GM18505 (cell line): ENCODE results near the gene GNB1.

Experiments used
- ATAC-seq: cut with Tn5 transposase; IDR thresholded peaks from one replicate; pipeline ENCODE4 v1.9.1; 2021; ENCODE audit not compliant: unreplicated experiment
- POLR2A ChIP-seq: IDR thresholded peaks from 4 replicates; pipeline ENCODE4 v1.6.1; 2011; ENCODE audit warnings: borderline replicate concordance; ENCODE audit not compliant: insufficient read depth, insufficient read length; ENCODE audit errors: extremely low read depth

The GNB1 gene

DNA sequence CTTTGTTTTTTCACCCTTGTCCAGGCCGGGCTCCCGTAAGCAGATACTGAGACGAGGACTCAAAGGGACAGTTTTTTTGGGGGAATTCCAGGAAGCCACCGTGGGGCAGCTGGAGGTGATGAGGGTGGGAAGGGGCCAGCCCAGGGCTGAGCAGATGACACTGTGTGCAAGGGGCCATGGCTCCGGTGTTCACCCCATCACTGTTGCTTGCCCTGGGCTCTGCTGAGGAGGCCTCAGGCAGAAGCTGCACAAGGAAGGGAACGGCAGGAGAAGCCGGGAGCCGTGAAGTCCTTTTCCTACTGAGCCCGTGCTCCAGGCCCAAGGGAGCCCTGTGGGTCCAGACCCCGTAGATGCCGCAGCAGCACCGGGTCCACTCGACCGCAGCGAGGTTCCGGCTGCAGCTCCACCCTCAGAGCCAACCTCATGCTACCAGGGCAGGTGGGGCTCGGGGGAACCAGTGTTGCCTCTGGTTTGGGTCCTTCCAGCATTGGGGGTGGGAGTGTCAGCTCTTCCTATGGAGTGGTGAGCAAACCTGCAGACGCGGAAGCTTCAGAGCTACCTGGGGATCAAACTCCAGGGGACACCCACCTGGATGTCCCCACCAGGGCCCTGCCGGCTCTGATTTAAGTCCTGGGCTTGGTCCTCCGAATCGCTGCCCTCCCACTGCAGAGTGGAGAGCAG, 19.9 kb upstream of the GNB1 start:
- no peak for ATAC-seq
- no peak for TF ChIP-seq POLR2A

DNA sequence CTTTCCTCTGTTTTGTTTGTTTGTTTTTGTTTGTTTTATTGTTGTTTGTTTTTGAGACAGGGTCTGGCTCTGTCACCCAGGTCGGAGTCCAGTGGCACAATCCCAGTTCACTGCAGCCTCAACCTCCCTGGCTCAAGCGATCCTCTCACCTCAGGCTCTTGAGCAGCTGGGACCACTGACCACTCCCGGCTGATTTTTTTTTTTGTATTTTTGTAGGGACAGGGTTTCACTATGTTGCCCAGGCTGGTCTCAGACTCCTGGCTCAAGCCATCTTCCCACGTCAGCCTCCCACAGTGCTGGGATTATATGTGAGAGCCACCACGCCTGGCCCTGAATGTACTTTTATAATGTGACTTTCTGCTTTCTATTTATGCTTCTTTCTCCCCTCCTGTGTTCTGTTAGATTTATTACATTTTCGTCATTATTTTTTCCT, 19.2 kb upstream of the GNB1 start:
- ATAC-seq: no peak
- TF ChIP-seq POLR2A: no peak

DNA sequence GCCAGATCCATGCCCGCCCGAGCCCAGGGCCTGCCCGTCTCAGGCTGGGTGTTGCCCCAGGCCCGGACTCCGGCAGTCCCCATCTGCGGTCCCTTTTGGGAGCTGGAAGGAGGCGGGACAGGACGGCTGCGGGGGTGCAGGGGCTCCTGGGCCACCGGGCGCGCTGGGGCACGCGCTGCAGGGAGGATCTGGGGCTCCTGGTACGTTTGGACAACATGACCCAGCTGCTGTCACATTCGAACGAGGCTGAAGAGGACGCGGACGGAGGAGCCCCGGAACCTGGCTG, 17.6 kb upstream of the GNB1 start:
- peak; percentile 23 for ATAC-seq

DNA sequence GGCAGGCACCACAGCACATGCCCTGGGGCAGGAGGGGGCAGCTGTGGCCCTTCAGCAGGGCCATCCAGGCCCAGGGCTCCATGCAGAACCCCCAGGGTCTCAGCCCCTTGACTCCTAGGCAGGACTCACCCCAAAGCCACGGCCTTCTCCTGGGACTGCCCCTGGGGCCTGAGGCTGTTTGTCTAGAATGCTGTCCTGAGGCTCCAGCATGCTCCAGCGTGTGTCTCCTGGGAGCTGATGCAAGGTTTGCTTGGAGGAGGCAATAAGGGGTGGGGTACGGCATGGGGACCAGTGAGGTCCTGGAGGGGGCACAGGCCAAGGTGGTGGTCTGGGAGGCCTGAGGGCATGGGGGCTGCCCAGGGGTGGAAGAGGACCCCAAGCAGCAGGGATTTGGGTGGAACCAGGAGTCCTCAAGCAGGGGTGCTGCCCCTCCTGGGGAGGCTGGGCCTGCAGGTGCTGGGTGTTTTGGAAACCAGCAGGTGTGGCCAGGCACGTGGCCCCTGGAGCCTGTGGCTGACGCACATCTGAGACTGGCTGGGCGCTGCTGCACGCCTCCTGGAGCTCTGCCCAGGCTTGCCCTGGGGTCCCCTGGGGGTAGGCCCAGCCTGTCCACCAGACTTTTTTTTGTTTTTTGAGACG, 16.3 kb upstream of the GNB1 start:
- ATAC-seq: no peak
- TF ChIP-seq POLR2A: no peak

More for the DNA sequence above, 17.6 kb upstream of the GNB1 start:
- no peak for TF ChIP-seq POLR2A

DNA sequence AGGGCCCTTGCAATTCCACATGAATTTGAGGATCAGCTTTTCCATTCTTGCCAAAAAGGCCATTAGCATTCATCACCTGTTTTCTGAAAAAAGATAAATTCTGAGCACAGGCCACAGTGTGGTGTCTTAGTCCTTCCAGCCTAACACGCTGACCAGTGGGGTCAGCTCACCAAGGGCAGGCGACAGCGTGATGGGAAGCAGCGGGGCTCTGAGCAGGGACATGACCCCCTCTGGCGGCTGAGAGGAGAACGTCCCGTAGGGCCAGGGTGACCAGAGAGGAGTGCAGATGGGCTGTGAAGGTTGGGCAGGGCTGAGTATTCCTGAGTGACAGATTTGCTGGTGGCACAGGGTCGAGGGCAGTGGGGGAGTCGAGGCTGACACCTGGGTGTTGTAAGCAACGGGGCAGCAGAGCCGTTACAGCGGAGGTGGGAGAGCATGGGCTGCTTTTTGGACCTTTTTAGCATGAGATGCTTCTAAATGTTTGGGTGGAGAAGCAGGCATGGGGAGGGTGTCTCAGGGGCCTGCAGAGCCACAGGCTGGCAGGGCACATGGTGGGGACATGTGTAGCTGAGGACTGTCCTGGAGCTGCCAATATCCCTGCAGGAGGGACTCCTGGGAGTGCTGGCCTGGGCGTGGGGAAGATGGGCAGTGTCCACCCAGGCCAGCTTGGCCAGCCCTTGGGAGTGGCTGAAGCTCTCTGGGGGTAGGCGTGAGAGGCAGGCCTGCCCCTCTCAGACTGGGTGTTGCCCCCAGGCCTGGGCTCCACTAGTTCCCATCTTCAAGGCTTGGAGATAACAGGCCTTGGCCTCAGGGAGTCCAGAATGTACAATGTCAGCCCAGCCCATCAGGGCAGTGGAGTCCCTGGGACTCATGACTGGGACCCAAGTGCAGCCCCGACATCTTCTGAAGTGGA, 15.6 kb upstream of the GNB1 start:
- no peak for TF ChIP-seq POLR2A
- ATAC-seq: no peak

DNA sequence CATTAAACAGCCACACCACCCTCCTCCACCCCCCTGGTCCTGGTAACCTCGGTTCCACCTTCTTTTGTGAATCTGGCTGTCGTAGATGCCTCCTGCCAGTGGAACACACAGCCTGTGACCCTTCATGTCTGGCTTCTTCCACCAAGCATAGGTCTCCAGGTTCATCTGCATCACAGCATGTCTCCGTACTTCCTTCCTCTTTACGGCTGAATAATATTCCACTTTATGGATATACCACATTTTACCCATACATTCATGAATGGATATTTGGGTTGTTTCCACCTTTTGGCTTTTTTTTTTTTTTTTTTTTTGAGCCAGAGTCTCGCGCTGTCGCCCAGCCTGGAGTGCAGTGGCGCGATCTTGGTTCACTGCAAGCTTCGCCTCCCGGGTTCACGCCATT, 12.3 kb upstream of the GNB1 start:
- ATAC-seq: no peak
- no peak for TF ChIP-seq POLR2A

DNA sequence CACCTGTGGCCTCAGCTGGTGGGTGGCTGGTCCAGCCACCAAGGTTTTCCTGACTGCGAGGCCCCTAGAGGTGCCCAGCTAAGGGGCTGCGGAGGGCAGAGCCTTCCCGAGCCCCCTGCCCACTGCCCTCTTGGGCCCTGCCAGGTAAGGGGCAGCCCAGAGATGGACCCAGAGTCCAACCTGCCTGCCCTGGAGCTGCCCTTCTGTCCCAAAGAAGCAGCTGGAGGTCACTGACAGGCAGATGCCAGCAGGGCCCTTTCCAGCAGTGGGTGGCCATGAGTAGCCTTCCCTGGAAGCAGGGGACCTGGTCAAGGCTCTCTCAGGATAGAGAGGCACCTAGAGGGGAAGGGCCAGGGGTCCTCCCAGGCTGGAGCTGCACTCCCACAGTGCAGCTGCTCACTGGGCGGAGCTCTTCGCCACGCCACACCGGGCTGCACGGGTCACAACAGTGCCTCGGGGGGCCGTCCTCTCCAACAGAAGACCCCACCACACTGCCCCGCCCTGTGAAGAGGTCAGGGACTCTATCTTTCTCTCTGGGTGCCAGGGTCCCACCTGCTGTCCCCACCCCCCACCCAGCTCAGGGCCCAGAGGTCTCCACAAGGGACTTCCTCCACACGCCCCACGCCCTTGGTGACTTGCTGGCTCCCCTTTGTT, 10.9 kb upstream of the GNB1 start:
- no peak for TF ChIP-seq POLR2A
- ATAC-seq: no peak

DNA sequence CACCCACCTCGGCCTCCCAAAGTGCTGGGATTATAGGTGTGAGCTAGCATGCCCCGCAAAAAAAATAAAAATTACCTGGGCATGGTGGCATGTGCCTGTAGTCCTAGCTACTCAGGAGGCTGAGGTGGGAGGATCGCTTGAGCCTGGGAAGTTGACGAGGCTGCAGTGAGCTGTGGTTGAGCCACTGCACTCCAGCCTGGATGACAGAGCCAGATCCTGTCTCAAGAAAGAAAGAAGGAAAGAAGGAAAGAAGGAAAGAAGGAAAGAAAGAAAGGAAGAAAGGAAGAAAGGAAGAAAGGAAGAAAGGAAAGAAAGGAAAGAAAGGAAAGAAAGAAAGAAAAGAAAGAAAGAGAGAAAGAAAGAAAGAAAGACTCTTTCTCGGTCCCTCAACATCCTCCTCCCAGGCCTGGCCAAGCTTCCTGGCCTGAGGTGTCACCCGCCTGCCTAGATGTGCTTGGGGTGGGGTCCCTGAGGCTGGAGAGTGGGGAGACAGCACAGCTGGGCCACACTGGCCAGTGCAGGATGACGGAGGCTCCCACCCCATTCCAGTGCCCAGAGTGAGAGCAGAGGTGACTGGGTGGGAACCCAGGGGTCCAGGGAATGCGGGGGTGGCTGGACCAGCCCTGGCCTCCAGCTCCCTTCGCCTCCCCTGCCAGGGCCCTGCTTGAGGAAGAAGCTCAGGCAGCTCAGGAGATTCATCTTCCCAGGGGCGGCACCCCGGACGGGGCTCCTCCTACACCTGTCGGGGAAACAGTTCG, 10.2 kb upstream of the GNB1 start:
- TF ChIP-seq POLR2A: no peak
- no peak for ATAC-seq

DNA sequence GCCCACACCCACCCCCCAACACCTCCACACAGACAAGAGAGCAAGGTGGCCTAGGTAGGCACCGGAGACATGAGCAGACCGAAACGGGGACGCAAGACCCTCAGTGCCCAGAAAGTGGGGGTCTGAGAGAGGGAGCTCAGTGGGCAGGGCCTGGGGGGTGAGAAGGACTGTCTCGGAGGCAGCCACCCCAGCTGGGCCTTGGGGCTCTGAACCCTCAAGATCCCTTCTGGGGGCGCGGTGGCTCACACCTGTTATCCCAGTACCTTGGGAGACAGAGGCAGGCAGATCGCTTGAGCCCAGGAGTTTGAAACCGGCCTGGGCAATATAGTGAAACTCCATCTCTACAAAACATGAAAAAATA, 9.1 kb upstream of the GNB1 start:
- no peak for ATAC-seq
- no peak for TF ChIP-seq POLR2A

DNA sequence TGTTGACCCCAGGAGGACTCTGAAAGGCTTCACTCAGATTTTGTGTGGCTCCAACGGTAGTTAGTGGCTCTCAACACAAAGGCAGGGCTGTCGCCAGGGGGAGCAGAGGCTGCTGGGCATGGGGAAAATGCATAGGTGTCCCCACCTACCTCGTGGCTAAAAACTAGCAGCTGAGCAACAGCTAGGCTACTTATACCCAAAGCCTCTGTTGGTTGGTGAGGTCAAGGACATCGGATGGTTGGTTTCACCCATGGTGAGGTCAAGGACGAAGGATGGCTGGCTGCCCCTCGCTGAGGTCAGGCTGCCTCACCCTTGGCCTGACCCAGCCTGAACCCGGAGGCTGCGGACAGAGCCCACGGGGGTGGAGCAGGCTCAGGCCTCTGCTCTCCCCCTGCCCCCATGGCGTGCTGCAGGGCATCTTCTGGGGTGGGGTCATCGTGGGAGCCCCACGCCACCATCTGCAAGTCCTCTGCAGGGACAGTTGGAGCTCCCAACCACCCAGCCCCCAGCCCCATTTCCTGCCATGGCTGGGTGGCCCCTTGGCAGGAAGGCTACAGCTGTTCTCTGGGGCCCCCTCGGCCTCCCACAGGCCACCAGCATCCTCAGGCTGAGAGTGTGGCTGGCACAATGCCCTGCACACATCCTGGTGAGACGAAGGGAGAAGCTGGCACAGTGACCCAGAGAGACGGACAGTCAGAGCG, 8.5 kb upstream of the GNB1 start:
- TF ChIP-seq POLR2A: no peak
- no peak for ATAC-seq

DNA sequence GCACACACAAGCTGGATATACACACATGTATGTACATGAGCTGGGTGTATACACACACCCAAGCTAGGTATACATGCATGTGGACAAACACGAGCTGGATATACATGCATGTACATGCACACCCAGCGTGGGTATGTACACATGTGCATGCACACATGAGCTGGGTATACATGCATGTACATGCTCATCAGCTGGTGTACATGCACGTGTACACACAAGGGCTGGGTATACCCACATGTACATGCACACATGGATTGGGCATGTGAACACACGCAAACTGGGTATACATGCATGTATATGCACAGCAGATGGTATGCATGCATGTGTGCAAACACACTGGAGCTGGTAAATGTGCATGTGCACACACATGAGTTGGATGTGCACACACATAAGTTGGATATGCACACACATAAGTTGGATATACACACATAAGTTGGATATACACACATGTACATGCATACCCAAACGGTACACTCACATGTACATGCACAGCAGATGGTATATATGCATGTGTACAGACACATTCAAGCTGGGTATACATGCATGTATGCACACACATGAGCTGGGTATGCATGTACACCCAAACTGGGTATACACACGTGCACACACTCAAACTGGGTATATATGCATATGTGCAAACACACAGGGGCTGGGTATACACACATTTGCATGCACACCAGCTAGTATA, 7.5 kb upstream of the GNB1 start:
- ATAC-seq: no peak

More for the DNA sequence above, 7.5 kb upstream of the GNB1 start:
- no peak for TF ChIP-seq POLR2A
